AG08396 (cell line): ENCODE data around the gene HEMK1.

Source experiments
- DNase-seq: peaks from one replicate; pipeline ENCODE4 v3.0.0; 2012; ENCODE audit warnings: low spot score, mixed read lengths

HEMK1 gene

GRCh38 chr3:50573566-50574443 lies 4.5 kb downstream of the HEMK1 start:
- no peak for DNase-seq

DNA sequence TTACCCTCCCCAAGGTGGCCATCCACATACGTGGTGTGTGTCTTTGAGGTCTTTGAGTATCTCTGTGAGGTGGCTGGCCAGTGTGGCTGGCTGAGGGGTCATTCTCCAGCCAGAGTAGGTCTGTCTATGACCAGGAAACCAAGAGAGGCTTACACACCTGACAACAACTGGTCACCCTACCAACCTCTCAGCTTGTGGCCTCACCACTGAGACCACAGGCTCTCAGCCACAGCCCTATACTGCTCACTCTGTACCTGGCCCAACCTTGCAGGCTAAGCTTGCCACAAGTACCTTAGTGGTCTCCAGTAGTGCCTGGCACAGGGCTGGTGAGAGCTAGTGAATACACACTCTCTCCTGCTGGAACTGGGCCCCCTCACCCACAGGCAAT lies 5.1 kb downstream of the HEMK1 start:
- no peak for DNase-seq

GRCh38 chr3:50575372-50575771 lies 6.0 kb downstream of the HEMK1 start:
- DNase-seq: no peak

DNA sequence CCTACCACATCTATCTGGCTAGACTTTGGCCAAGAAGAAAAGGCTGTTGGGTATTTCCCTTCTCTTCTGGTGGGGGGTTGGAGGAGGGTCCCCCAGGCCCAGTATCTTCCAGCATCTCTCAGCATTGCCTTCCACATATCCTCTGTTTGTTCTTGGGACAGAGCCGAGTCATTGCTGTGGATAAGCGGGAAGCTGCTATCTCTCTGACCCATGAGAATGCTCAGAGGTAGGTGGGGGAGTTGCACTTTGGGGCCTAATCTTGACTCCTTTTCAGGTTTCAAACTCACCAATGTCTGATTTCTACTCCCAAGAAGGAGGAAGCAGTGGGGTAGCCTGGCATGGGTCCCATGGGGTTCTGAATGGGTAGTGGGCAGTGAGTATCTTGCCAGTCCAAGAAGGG lies 8.0 kb downstream of the HEMK1 start:
- no peak for DNase-seq

GRCh38 chr3:50580683-50581458 lies 11.5 kb downstream of the HEMK1 start:
- DNase-seq: no peak

DNA sequence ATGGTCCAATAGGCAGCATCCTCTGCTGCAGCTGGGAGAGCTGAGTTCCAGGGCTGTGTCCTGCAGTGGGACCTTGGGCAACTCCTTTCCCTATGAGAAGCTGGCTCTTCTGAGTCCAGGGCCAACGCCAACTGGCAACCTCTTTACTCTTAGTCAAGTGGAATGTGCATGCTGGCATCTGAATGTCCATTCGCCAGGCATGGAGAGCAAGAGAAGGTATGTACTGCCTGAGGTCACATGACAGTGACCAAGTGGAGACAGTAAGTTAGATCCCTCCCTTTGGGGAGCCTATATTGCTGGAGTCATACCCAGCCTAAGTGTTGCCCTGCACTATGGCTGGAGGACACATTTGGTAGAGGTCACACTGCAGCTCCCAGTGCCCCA lies 12.1 kb downstream of the HEMK1 start:
- no peak for DNase-seq

DNA sequence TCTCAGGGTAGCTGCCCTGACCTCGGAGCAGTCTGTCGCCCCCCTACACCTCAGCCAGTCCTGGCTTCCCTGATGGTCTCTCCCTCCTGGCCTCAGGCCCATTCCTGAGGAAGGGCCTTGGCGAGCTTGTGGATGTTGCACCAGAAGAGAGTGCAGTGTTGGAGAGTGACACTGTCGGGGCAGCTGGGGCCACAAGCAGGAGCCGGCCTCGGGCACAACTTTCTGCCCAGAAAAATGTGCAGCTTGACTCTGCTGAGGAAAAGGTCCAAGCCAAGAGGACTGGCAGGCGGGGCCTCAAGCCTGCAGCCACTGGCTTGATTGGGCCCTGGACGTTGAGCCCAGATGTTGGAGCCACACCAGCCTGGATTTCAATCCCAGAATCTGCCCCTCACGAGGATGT lies 12.8 kb downstream of the HEMK1 start:
- no peak for DNase-seq

DNA sequence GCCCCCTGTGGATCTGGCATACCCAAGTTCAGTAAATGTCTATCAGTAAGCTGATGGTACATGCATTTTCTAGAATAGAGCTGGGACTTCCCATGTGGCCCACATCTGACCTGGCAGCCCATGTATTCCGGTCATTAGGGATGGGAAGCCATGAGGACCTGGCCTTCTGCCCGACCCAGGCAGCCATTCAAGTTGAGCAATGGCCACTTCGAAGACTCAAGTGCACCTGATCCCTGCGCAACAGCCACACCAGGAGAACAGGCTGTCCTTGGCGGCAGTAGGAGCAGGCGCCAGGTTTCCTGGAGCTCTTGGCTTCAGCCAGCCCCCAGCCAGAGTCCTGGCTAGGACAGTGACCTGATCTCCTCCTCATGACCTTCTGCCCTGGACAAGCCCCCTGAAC lies 14.6 kb downstream of the HEMK1 start:
- DNase-seq: no peak

GRCh38 chr3:50584391-50584790 lies 15.1 kb downstream of the HEMK1 start:
- DNase-seq: no peak

DNA sequence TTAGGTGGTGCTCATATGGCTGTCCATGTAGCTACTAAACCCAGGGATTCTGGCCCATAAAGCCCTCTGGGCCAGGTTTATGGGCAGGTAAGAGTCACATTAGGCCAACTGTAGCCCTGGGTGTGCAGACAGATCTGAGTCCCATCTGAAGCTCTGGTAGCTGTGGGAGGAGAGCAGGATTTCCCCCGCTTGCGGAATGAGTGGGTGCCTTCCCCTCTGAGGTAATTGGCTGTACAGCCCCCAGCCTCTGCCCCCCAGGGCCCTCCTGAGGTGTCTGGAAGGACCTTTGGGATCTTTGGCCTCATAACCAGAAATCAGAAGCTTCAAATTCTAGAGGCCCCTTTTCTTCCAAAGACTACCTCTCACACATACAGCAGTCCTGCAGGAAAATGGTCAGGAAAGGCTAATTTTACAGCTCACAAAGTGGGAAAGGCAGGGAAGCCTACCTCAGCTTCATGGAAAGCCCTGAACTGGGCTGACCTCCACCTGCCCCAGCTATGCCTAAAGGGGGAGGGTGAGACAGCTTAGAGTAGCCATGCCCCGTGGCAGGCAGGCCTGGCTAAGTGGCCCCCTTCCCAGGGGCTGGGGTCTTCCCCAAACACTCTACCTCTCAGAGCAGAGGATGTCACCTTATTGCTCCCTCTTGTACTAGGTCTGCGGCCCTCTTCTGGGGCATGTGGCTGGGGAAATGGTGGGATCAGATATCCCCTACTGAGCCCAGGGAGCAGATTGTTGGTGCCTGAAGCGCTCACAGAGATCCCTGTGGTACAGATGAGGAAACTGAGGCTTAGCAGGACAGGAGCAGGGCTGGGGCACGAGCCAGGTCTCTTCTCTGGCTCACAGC lies 16.8 kb downstream of the HEMK1 start:
- DNase-seq: no peak

DNA sequence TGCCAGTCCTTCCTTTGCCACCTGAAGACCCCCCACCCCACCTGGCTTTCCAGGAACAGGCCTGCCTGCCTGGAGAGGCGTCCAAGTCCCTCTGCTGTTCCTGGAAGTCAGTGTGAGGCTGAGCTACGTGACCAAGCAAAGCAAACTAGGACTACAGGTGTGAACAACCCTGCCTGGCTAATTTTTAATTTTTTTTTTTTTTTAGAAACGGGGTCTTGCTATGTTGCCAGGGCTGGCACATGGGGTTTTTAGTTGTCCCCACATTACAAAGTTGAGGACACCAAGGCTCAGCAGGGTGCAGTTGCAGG lies 17.4 kb downstream of the HEMK1 start:
- DNase-seq: no peak

DNA sequence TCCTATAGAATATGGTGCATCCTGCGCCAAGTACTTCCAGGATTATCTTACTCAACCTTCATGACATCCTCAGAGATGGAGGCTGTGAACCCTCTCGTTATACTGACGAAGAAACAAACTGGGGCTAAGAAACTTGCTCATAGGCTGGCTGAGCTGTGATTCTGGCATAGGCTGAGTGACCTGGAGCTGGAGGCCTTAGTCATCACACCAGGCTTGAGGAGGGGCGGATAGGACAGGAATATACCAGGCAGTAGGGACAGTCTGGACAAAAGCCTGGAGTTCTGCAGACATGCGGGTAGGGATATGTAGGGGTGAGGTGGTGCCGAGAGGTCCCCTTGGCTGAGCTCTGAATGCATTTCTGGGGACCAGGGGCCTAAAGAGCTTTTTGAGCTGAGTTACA lies 18.1 kb downstream of the HEMK1 start:
- DNase-seq: no peak

- no peak for DNase-seq
These were observed 18.8 kb downstream of the HEMK1 start for GRCh38 chr3:50587806-50588758.

- DNase-seq: no peak
These were observed 19.6 kb downstream of the HEMK1 start for GRCh38 chr3:50588759-50589433.

GRCh38 chr3:50591196-50591741 lies 21.9 kb downstream of the HEMK1 start:
- no peak for DNase-seq

DNA sequence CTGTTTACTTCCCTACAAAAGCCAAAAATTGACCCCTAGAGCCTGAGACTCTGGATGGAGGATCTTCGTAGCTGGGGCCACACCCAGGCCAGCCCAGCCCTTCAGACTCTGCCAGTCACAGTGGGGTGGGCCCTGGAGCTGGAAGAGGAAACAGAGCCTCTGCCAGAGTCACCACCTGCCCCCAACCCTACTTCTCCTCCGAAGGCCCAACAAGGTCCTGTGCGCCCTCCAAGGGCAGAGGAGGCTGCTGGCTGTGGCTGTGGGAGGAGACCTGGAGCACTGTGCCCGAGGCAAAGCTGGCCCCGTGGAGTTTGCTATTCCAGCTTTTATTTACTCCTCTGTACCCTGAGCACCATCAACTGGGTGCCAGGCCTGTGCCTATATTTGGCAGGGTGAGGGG lies 23.2 kb downstream of the HEMK1 start:
- DNase-seq: no peak

- no peak for DNase-seq
These were observed 25.0 kb downstream of the HEMK1 start for GRCh38 chr3:50594253-50594785.

DNA sequence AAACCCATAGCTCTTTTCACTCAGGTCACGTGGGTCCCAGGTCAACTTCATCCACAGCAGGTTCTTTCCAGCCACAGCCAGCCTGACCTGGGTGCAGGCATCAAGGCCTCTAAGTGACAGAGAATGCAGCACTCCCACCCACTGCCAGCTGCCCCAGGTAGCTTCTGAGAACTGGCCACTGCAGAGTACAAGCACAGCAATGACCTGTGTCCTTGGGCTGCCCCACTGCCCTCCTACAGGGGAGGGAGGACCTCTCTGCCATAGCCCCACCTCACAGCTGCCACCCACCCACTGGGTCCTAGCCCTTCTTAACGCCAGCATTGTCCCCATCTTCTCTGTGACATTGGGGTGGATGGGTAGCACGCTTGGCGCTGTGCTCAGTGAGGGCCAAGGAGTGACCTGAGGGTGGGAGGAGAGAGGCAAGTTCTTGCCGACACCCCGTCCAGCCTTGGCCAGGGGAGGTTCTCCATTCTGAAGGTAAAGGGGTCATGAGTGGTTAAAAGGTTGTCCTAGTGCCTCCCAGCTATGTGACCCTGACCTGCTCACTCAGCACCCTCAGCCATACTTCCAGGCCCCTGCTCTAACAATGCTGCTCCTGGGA lies 29.9 kb downstream of the HEMK1 start:
- no peak for DNase-seq

- no peak for DNase-seq
These were observed 30.4 kb downstream of the HEMK1 start for GRCh38 chr3:50599716-50600118.
